Adipocyte (in vitro differentiated cells): ENCODE data around the gene MUC13.

Source experiments
- DNase-seq: peaks from one replicate; pipeline ENCODE4 v3.0.0-alpha.2; 2015; ENCODE audit warnings: low read depth
- H3K27me3 ChIP-seq: replicated peaks from 2 replicates; pipeline ENCODE4 v1.7.0; 2013; ENCODE audit warnings: mild to moderate bottlenecking, low read length, moderate library complexity; ENCODE audit not compliant: control insufficient read depth, insufficient read depth
- H3K36me3 ChIP-seq: 2 replicates; pipeline ENCODE4 v1.7.0; 2013; ENCODE audit warnings: low read length, mild to moderate bottlenecking, moderate library complexity; ENCODE audit not compliant: control insufficient read depth, insufficient read depth, severe bottlenecking
- H3K4me1 ChIP-seq: 2 replicates; pipeline ENCODE4 v1.7.0; 2013; ENCODE audit warnings: mild to moderate bottlenecking, low read length, moderate library complexity; ENCODE audit not compliant: control insufficient read depth, insufficient read depth
- H3K4me3 ChIP-seq: 2 replicates; pipeline ENCODE4 v1.7.0; 2013; ENCODE audit warnings: mild to moderate bottlenecking, low read length, moderate library complexity
- H3K9ac ChIP-seq: 2 replicates; pipeline ENCODE4 v1.7.0; 2013; ENCODE audit warnings: mild to moderate bottlenecking, low read length, moderate library complexity
- H3K9me3 ChIP-seq: 2 replicates; pipeline ENCODE4 v1.7.0; 2013; ENCODE audit warnings: mild to moderate bottlenecking, low read length, moderate library complexity; ENCODE audit not compliant: control insufficient read depth

The MUC13 gene

DNA sequence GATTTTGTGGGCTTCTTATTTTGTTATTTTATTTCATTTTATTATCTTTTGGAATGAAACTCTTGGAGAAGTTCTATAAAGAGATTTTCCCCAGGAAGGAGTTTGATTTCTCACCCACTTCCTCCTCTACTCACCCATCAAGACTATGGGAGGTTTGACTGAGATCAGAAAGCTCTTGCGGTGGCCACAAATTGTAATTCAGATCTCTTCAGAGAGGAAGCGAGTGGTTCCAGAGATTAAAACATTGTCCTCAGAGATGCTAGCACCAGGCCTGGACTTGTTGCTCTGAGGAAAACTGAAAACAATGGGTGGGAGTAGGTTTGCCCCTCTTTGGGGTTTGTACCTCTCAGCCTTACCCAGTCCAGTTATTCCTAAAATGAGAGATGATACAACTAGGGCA is 8.1 kb upstream of the MUC13 start:
- H3K36me3 ChIP-seq = no peaks in the 10 kb centered on the region
- H3K4me1 ChIP-seq = no peaks in the 10 kb centered on the region
- no peak overlapping the region for H3K4me3 ChIP-seq
- no peak overlapping the region for H3K9ac ChIP-seq
- no peaks in the 10 kb centered on the region for H3K27me3 ChIP-seq
- DNase-seq = no peak
- no peaks in the 10 kb centered on the region for H3K9me3 ChIP-seq

DNA sequence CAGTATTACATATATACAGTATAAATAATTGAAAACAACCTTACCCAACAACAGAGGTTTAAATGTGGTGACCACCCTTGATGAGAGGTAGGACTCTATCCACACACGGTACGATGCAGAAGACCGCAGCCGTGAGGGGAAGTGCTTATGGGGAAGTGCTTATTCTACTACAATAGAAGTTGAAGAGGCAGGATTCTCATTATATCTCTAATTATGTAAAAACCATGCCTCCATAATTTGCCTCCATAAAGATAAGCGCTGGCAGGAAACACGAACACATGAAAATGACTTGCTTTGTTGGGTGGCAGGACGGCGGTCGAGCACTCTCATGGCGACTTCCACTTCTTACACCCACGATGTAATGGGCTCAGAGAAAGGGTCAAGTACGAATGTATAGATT is 7.2 kb upstream of the MUC13 start:
- DNase-seq = no peak
- H3K27me3 ChIP-seq = no peaks in the 10 kb centered on the region
- H3K9me3 ChIP-seq = peaks cover 5% of the 10 kb centered on the region
- no peak overlapping the region for H3K4me3 ChIP-seq
- H3K4me1 ChIP-seq = no peaks in the 10 kb centered on the region
- H3K36me3 ChIP-seq = no peaks in the 10 kb centered on the region
- H3K9ac ChIP-seq = no peak overlapping the region

DNA sequence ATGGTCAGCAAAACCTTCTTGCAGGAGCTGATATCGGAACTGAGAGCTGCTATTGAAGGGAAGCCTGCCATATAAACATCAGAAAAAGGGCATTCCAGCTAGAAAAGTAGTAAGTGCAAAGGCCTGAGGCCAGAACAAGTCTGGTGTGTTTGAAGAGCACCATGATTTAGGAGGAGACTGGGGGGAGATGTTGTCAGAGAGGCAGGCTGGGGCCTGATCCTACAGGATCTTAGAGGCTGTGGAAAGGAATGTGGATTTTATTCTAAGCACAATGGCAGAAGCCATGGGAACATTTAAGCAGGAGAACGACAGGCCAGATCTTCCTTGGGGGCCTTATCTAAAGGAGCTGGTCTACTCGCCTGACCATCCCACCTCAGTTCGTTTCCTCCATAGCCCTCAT is 5.1 kb upstream of the MUC13 start:
- H3K4me1 ChIP-seq = no peaks in the 10 kb centered on the region
- no peak overlapping the region for H3K9ac ChIP-seq
- H3K9me3 ChIP-seq = peaks cover 5% of the 10 kb centered on the region
- no peaks in the 10 kb centered on the region for H3K27me3 ChIP-seq
- H3K36me3 ChIP-seq = no peaks in the 10 kb centered on the region
- H3K4me3 ChIP-seq = no peak overlapping the region
- DNase-seq = no peak

DNA sequence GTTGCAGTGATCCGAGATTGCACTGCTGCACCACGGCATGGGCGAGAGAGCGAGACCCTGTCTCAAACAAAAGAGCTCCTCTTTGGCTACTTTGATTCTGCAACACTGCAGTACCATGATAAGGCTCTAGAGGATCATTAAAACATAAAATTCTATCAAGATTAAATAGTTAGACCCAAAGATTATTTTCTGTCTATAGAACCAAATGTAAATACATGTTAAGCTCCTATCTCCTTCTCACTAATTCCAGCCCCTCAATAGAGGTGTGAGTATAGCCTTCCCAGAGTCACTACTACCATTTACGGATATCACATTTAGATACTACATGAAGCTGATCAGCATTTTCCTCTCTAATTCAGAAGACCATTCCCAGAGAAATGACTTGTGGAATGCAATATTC is 4.3 kb upstream of the MUC13 start:
- no peaks in the 10 kb centered on the region for H3K27me3 ChIP-seq
- DNase-seq = no peak
- no peak overlapping the region for H3K9ac ChIP-seq
- peaks cover 5% of the 10 kb centered on the region for H3K9me3 ChIP-seq
- H3K4me3 ChIP-seq = no peak overlapping the region
- H3K4me1 ChIP-seq = no peaks in the 10 kb centered on the region
- no peaks in the 10 kb centered on the region for H3K36me3 ChIP-seq

DNA sequence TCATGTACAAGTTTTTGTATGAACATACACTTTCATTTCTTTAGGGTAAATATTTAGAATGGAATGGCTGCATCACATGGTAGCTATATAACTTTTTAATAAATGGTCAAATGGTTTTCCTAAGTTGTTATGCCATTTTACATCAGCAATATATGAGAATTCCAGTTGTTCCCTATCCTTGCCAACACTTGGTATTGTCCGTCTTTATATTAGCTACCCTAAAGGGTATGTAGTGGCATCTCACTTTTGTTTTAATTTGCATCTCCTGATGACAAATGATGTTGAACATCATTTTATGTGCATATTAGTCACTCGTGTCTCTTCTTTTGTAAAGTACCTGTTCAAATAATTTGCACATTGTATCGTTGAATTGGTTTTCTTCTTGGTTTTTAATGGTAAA is 2.5 kb upstream of the MUC13 start:
- Histone ChIP-seq H3K4me1 (no peaks in the 10 kb centered on the region), H3K4me3 (no peak overlapping the region), H3K36me3 (no peaks in the 10 kb centered on the region), H3K27me3 (no peaks in the 10 kb centered on the region), H3K9ac (no peak overlapping the region), H3K9me3 (peaks cover 5% of the 10 kb centered on the region)
- no peak for DNase-seq

DNA sequence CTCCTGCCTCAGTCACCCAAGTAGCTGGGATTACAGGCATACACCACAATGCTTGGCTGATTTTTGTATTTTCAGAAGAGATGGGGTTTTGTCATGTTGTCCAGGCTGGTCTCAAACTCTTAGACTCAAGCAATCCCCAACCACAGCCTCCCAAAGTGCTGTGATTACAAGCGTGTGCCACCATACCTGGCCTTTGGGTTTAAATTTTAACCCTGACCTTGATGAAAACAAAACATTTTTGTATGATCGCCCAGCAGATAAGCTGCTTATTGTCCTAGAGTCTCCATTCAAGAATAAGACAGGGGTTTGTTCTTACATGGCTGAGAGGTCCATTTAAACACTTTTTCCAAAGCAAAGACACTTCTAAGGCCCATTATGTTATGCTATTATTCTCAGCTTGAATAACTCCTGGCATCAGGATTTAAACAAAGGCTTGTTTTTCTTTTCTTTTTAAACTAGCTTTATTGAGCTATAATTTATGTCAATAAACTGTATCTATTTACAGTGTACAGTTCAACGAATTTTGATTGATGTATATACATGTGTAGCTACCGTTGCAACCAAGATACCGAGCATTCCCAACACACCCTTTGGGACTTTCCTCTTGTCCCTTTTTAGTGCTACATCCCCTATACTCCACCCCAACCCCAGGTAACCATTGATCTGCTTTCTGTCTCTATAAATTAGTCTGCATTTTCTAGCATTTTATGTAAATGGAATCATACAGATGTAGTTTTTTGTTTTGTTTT is 1.4 kb upstream of the MUC13 start:
- Histone ChIP-seq H3K4me3 (no peak overlapping the region), H3K36me3 (no peaks in the 10 kb centered on the region), H3K27me3 (no peaks in the 10 kb centered on the region), H3K4me1 (no peaks in the 10 kb centered on the region), H3K9me3 (peaks cover 5% of the 10 kb centered on the region), H3K9ac (no peak overlapping the region)
- DNase-seq = no peak

DNA sequence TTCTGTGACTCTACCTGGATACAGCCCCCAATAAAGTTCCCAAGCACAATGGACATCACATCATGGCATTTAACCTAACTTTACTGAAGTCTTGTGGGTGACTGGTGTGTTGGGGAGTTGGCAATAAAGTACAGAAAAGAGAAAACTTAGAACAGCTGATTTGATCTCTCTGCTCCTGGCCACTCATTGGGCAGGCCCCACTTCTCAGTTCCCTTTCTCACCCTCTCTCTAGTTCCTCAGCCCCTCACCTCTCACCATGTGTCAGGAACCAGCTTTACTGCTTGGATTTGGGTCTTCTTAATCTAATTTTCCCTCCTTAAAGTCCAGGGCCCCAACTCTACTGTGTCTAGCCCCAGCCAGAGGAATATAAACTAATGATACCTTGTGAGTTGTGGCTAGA is 713 bp upstream of the MUC13 start:
- Histone ChIP-seq H3K4me3 (no peak overlapping the region), H3K36me3 (no peaks in the 10 kb centered on the region), H3K9me3 (peaks cover 5% of the 10 kb centered on the region), H3K9ac (no peak overlapping the region), H3K4me1 (no peaks in the 10 kb centered on the region), H3K27me3 (peaks cover 7% of the 10 kb centered on the region)
- DNase-seq = no peak

DNA sequence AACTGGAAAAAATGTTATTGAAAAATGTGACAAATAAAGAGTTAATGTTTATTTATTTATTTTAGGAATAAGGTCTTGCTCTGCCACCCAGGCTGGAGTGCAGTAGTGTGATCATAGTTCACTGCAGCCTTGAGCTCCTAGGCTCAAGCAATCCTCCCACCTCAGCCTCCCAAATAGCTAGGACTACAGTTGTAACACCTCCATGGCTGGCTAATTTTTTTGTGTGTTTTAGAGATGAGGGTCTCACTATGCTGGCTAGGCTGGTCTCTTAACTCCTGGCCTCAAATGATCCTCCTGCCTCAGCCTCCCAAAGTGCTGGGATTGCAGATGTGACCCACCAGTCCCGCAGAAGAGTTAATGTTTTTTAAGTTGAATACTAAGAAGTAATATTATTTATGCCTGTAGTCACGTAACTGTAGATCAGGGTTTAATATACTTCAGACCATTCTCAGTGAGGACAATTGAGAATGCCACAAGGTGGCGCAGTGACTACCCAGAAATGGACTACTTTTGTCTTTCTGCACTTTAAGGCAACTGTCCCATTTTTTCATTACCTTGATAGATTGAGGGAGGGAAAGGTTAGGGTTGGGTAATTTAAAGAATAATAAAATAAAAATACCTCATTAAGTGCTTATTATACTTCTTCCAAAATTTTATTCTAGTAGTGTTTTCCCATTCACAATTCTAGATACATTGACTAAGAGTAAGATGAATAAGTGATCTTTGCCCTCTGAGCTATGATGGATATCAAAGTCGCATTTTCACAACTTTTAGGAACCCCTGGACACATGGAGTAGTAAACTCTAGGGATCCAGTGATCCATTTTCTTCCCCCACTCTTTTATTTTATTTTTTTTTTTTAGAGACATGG is 6.0 kb downstream of the MUC13 start:
- peak; percentile 89 for DNase-seq
- no peaks in the 10 kb centered on the region for H3K36me3 ChIP-seq
- H3K27me3 ChIP-seq = peaks cover 13% of the 10 kb centered on the region
- H3K9me3 ChIP-seq = no peaks in the 10 kb centered on the region
- no peak overlapping the region for H3K9ac ChIP-seq
- H3K4me1 ChIP-seq = no peaks in the 10 kb centered on the region
- H3K4me3 ChIP-seq = no peak overlapping the region

DNA sequence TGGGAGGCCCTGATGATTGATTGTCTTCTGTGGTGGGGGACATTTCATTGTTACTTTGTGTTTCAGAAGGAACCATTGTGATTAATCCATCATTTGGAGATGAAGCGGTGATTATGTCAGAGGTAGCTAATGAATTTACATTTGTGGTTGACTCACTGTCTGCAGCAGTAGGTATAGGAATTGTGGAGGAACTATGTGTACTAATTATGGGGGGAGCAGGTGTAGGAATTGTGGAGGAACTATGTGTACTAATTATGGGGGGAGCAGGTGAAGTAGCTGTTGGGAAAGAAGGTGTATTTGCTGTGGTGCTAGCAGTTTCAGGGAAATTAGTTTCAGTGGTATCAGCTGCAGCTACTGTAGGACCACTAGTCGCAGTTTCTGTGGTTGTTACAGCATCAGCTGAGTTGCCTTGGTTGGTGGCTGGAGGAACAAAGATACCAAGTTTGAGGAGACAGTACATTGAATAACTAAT is 6.9 kb downstream of the MUC13 start:
- no peaks in the 10 kb centered on the region for H3K9me3 ChIP-seq
- H3K9ac ChIP-seq = no peak overlapping the region
- H3K4me1 ChIP-seq = no peaks in the 10 kb centered on the region
- no peak overlapping the region for H3K4me3 ChIP-seq
- no peak for DNase-seq
- no peaks in the 10 kb centered on the region for H3K36me3 ChIP-seq
- H3K27me3 ChIP-seq = peaks cover 13% of the 10 kb centered on the region

DNA sequence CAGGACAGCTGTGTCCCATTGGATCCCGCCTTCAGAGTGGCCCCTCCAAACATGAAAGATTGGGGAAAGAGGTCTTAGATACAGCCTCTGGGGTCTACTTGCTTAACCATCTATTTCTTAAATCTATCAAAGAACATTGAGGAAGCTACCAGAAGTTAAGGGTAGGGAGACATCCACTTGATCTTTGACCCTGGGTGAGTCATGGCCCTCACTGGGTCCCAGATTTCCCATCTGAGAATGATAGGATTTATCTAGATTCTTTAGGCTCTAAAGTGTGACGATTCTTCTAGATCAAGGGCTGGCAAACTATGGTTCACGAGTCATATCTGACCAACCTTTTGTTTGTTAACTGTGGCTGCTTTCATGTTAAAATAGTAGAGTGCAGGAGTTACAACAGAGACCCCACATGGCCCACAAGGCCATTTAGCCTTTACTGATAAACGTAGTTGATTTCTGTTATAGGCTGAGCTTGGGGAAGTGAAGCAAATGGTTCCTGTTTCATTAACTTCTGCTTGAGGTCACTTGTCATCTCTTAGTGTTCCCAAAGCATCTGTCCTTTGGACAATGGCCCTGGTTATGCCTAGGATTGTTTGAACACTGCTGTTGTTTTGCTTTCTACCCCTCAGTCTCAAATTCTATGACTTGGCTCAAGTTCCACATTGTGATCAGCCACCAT is 8.0 kb downstream of the MUC13 start:
- no peaks in the 10 kb centered on the region for H3K4me1 ChIP-seq
- no peaks in the 10 kb centered on the region for H3K36me3 ChIP-seq
- no peak for DNase-seq
- peaks cover 13% of the 10 kb centered on the region for H3K27me3 ChIP-seq
- H3K4me3 ChIP-seq = no peak overlapping the region
- H3K9ac ChIP-seq = no peak overlapping the region
- H3K9me3 ChIP-seq = no peaks in the 10 kb centered on the region

DNA sequence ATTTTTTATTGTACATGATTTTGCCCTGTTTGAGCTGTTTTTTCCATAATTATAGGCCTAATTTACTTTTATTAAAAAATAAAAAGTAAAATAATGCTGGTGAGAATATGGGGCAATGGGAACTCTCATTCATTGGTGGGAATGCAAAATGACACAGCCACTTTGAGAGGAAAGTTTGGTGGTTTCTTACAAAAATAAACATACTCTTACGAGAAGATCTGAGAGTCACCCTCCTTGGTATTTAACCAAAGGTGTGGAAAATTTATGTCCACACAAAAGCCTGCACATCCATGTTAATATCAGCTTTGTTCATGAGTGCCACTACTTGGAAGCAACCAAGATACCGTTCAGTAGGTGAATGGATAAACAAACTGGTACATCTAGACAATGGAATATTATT is 9.8 kb downstream of the MUC13 start:
- Histone ChIP-seq H3K4me1 (no peaks in the 10 kb centered on the region), H3K9ac (no peak overlapping the region), H3K4me3 (no peak overlapping the region), H3K9me3 (no peaks in the 10 kb centered on the region), H3K27me3 (peaks cover 4% of the 10 kb centered on the region), H3K36me3 (no peaks in the 10 kb centered on the region)
- no peak for DNase-seq
